SK-N-SH treated with all-trans-retinoic acid at 6 μM for 48 hours (cell line): ENCODE data around the gene RNF125.

Source experiments
- ATAC-seq: fragments of 200-7000 bp; cut with Tn5 transposase; 3 replicates; pipeline ENCODE4 v1.9.1; 2020; ENCODE audit warnings: mild to moderate bottlenecking, moderate library complexity
- ARNTL ChIP-seq: fragments of 450-650 bp; formaldehyde crosslinking; IDR thresholded peaks from 2 replicates; pipeline ENCODE4 v1.5.0; 2020; ENCODE audit warnings: low read depth, mild to moderate bottlenecking, moderate library complexity, borderline replicate concordance
- BACH2 ChIP-seq: fragments of 250-450 bp; sonication (Bioruptor Pico); IDR thresholded peaks from 2 replicates; pipeline ENCODE4 v1.9.0; 2021; ENCODE audit warnings: mild to moderate bottlenecking, borderline replicate concordance
- CSDC2 ChIP-seq: fragments of 250-450 bp; sonication (Bioruptor Pico); IDR thresholded peaks from 2 replicates; pipeline ENCODE4 v1.5.0; 2020; ENCODE audit warnings: mild to moderate bottlenecking, moderate library complexity
- ESRRG ChIP-seq: fragments of 250-450 bp; sonication (Bioruptor Pico); IDR thresholded peaks from 2 replicates; pipeline ENCODE4 v1.6.1; 2021; ENCODE audit warnings: mild to moderate bottlenecking
- GLIS3 ChIP-seq: fragments of 250-450 bp; sonication (Bioruptor Pico); IDR thresholded peaks from 2 replicates; pipeline ENCODE4 v1.5.0; 2020; ENCODE audit warnings: mild to moderate bottlenecking, moderate library complexity
- ISL1 ChIP-seq: fragments of 250-450 bp; sonication (Bioruptor Pico); IDR thresholded peaks from 2 replicates; pipeline ENCODE4 v2.1.2; 2022; ENCODE audit warnings: mild to moderate bottlenecking, moderate library complexity
- OSR1 ChIP-seq: fragments of 250-450 bp; sonication (Bioruptor Pico); IDR thresholded peaks from 2 replicates; pipeline ENCODE4 v1.8.0; 2022; ENCODE audit warnings: moderate library complexity, mild to moderate bottlenecking, inconsistent platforms
- PPARA ChIP-seq: fragments of 250-450 bp; sonication (Bioruptor Pico); IDR thresholded peaks from 2 replicates; pipeline ENCODE4 v1.5.0; 2020; ENCODE audit warnings: mild to moderate bottlenecking, borderline replicate concordance
- RARB ChIP-seq: fragments of 250-450 bp; sonication (Bioruptor Pico); IDR thresholded peaks from 2 replicates; pipeline ENCODE4 v1.8.0; 2021; ENCODE audit warnings: mild to moderate bottlenecking, moderate library complexity
- SNAI2 ChIP-seq: fragments of 250-450 bp; sonication (Bioruptor Pico); IDR thresholded peaks from 2 replicates; pipeline ENCODE4 v1.5.0; 2020; ENCODE audit warnings: mild to moderate bottlenecking, moderate library complexity
- TCF4 ChIP-seq: fragments of 250-450 bp; sonication (Bioruptor Pico); IDR thresholded peaks from 2 replicates; pipeline ENCODE4 v1.8.0; 2021; ENCODE audit warnings: mild to moderate bottlenecking, moderate library complexity, borderline replicate concordance
- TOX ChIP-seq: fragments of 250-450 bp; sonication (Bioruptor Pico); IDR thresholded peaks from 2 replicates; pipeline ENCODE4 v1.8.0; 2021; ENCODE audit warnings: mild to moderate bottlenecking, moderate library complexity, borderline replicate concordance
- ZFP3 ChIP-seq: fragments of 250-450 bp; sonication (Bioruptor Pico); IDR thresholded peaks from 2 replicates; pipeline ENCODE4 v1.5.0; 2020; ENCODE audit warnings: mild to moderate bottlenecking, moderate library complexity
- ZFP30 ChIP-seq: fragments of 450-650 bp; formaldehyde crosslinking; IDR thresholded peaks from 2 replicates; pipeline ENCODE4 v1.5.0; 2022; ENCODE audit warnings: mild to moderate bottlenecking, moderate library complexity
- ZNF565 ChIP-seq: fragments of 450-650 bp; formaldehyde crosslinking; conservative IDR thresholded peaks from 2 replicates; pipeline ENCODE4 v1.5.0; 2020; ENCODE audit warnings: low read depth, mild to moderate bottlenecking, moderate library complexity
- ZNF70 ChIP-seq: fragments of 450-650 bp; formaldehyde crosslinking; IDR thresholded peaks from 2 replicates; pipeline ENCODE4 v1.5.0; 2020; ENCODE audit warnings: mild to moderate bottlenecking, moderate library complexity
- ZNF8 ChIP-seq: fragments of 450-650 bp; formaldehyde crosslinking; IDR thresholded peaks from 2 replicates; pipeline ENCODE4 v1.5.0; 2020; ENCODE audit warnings: mild to moderate bottlenecking, moderate library complexity
- TF ChIP-seq, protein P1 (sequence below): fragments of 250-450 bp; sonication (Bioruptor Pico); IDR thresholded peaks from 2 replicates; pipeline ENCODE4 v1.5.1; 2021; ENCODE audit warnings: mild to moderate bottlenecking, moderate library complexity
- TF ChIP-seq, protein P2 (sequence below): fragments of 250-450 bp; sonication (Bioruptor Pico); IDR thresholded peaks from 2 replicates; pipeline ENCODE4 v1.5.1; 2020; ENCODE audit warnings: low read depth, mild to moderate bottlenecking, moderate library complexity
- TF ChIP-seq, protein P3 (sequence below): fragments of 250-450 bp; sonication (Bioruptor Pico); IDR thresholded peaks from 2 replicates; pipeline ENCODE4 v1.5.0; 2020; ENCODE audit warnings: mild to moderate bottlenecking, moderate library complexity
- TF ChIP-seq, protein P4 (sequence below): fragments of 250-450 bp; sonication (Bioruptor Pico); IDR thresholded peaks from 2 replicates; pipeline ENCODE4 v1.8.0; 2021; ENCODE audit warnings: low read depth, mild to moderate bottlenecking, moderate library complexity, borderline replicate concordance
- TF ChIP-seq, protein P5 (sequence below): fragments of 250-450 bp; sonication (Bioruptor Pico); IDR thresholded peaks from 2 replicates; pipeline ENCODE4 v1.8.0; 2020; ENCODE audit warnings: mild to moderate bottlenecking, moderate library complexity, borderline replicate concordance

The RNF125 gene

DNA sequence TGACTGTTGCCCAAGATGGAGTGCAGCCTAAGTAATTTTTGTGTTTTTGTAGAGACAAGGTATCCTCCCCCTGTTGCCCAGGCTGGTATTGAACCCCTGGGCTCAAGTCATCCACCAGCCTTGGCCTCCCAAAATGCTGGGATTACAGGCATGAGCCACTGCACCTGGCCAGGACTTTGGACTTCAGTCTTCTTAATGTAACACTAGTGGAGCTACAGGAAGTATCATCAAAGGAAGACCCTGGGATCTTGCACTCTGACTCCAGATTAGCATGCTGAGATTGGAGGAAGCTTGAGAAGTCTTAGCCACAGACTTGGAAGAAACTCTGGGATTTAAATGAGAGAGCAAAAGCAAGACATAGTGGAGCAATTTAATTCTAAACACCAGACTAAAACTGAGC is 37.8 kb upstream of the RNF125 start (continued):
- TF ChIP-seq, protein P1, sequence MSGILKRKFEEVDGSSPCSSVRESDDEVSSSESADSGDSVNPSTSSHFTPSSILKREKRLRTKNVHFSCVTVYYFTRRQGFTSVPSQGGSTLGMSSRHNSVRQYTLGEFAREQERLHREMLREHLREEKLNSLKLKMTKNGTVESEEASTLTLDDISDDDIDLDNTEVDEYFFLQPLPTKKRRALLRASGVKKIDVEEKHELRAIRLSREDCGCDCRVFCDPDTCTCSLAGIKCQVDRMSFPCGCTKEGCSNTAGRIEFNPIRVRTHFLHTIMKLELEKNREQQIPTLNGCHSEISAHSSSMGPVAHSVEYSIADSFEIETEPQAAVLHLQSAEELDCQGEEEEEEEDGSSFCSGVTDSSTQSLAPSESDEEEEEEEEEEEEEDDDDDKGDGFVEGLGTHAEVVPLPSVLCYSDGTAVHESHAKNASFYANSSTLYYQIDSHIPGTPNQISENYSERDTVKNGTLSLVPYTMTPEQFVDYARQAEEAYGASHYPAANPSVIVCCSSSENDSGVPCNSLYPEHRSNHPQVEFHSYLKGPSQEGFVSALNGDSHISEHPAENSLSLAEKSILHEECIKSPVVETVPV (CRISPR knock-in tag), result no peak
- TF ChIP-seq RARB (CRISPR knock-in tag), result no peak
- no peak for TF ChIP-seq ESRRG (CRISPR knock-in tag)
- TF ChIP-seq, protein P2, sequence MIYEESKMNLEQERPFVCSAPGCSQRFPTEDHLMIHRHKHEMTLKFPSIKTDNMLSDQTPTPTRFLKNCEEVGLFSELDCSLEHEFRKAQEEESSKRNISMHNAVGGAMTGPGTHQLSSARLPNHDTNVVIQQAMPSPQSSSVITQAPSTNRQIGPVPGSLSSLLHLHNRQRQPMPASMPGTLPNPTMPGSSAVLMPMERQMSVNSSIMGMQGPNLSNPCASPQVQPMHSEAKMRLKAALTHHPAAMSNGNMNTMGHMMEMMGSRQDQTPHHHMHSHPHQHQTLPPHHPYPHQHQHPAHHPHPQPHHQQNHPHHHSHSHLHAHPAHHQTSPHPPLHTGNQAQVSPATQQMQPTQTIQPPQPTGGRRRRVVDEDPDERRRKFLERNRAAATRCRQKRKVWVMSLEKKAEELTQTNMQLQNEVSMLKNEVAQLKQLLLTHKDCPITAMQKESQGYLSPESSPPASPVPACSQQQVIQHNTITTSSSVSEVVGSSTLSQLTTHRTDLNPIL (CRISPR knock-in tag), result no peak
- TF ChIP-seq SNAI2, result no peak
- no peak for TF ChIP-seq ARNTL

DNA sequence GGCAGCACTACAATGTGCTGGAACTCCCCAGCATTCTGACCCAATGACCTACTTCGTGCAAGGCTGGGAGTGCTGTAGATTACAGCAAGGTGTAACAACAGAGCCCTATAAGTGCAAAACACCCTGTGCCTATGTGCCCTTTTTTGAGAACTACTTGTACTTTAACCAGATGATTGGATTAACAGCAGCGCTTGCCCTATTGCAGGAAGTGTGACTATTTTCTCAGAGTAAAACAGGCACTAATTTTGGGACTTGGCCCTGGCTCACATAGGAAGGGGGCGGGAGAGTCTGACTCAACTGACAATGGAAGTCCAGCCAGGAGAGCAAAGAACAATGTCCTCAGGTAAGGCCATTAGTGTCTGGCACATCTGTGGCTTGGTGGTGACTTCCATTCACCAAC is 35.6 kb upstream of the RNF125 start:
- ATAC-seq, result no peak
- TF ChIP-seq OSR1 (CRISPR knock-in tag) (no peak), ESRRG (CRISPR knock-in tag) (no peak), ISL1 (CRISPR knock-in tag) (no peak), PPARA (no peak), ARNTL (no peak), ZFP30 (CRISPR knock-in tag) (no peak), GLIS3 (CRISPR knock-in tag) (no peak), ZNF70 (CRISPR knock-in tag) (no peak)
- TF ChIP-seq, protein P3, sequence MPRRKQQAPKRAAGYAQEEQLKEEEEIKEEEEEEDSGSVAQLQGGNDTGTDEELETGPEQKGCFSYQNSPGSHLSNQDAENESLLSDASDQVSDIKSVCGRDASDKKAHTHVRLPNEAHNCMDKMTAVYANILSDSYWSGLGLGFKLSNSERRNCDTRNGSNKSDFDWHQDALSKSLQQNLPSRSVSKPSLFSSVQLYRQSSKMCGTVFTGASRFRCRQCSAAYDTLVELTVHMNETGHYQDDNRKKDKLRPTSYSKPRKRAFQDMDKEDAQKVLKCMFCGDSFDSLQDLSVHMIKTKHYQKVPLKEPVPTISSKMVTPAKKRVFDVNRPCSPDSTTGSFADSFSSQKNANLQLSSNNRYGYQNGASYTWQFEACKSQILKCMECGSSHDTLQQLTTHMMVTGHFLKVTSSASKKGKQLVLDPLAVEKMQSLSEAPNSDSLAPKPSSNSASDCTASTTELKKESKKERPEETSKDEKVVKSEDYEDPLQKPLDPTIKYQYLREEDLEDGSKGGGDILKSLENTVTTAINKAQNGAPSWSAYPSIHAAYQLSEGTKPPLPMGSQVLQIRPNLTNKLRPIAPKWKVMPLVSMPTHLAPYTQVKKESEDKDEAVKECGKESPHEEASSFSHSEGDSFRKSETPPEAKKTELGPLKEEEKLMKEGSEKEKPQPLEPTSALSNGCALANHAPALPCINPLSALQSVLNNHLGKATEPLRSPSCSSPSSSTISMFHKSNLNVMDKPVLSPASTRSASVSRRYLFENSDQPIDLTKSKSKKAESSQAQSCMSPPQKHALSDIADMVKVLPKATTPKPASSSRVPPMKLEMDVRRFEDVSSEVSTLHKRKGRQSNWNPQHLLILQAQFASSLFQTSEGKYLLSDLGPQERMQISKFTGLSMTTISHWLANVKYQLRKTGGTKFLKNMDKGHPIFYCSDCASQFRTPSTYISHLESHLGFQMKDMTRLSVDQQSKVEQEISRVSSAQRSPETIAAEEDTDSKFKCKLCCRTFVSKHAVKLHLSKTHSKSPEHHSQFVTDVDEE, result no peak

DNA sequence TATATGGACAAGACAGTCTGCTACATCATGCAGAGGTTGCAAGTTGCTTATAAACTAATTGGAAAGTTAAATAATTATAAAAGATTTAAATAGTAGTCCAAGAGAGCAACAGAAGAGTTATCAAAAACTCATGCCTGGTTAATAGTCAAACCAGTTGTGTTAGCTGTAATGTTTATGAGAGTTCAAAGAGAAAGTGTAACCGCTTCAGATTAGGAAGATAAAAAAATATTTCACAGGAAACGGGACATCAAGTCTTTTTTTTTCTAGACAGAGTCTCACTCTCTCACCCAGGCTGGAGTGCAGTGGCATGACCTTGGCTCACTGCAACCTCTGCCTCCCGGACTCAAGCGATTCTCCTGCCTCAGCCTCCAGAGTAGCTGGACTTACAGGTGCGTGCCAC is 34.6 kb upstream of the RNF125 start:
- no peak for ATAC-seq
- TF ChIP-seq ISL1 (CRISPR knock-in tag), result no peak
- no peak for TF ChIP-seq RARB (CRISPR knock-in tag)
- no peak for TF ChIP-seq ZNF70 (CRISPR knock-in tag)
- TF ChIP-seq GLIS3 (CRISPR knock-in tag), result no peak
- no peak for TF ChIP-seq TOX (CRISPR knock-in tag)
- no peak for TF ChIP-seq OSR1 (CRISPR knock-in tag)
- TF ChIP-seq, protein P1 (CRISPR knock-in tag), result no peak
- no peak for TF ChIP-seq BACH2 (CRISPR knock-in tag)
- no peak for TF ChIP-seq ARNTL
- TF ChIP-seq ZFP3 (CRISPR knock-in tag), result no peak
- TF ChIP-seq, protein P2 (CRISPR knock-in tag), result no peak
- TF ChIP-seq ZNF565 (CRISPR knock-in tag), result no peak
- no peak for TF ChIP-seq CSDC2 (CRISPR knock-in tag)
- TF ChIP-seq ZNF8, result no peak
- TF ChIP-seq, protein P4, sequence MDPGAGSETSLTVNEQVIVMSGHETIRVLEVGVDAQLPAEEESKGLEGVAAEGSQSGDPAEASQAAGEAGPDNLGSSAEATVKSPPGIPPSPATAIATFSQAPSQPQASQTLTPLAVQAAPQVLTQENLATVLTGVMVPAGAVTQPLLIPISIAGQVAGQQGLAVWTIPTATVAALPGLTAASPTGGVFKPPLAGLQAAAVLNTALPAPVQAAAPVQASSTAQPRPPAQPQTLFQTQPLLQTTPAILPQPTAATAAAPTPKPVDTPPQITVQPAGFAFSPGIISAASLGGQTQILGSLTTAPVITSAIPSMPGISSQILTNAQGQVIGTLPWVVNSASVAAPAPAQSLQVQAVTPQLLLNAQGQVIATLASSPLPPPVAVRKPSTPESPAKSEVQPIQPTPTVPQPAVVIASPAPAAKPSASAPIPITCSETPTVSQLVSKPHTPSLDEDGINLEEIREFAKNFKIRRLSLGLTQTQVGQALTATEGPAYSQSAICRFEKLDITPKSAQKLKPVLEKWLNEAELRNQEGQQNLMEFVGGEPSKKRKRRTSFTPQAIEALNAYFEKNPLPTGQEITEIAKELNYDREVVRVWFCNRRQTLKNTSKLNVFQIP (CRISPR knock-in tag), result no peak
- no peak for TF ChIP-seq ESRRG (CRISPR knock-in tag)
- TF ChIP-seq, protein P5, sequence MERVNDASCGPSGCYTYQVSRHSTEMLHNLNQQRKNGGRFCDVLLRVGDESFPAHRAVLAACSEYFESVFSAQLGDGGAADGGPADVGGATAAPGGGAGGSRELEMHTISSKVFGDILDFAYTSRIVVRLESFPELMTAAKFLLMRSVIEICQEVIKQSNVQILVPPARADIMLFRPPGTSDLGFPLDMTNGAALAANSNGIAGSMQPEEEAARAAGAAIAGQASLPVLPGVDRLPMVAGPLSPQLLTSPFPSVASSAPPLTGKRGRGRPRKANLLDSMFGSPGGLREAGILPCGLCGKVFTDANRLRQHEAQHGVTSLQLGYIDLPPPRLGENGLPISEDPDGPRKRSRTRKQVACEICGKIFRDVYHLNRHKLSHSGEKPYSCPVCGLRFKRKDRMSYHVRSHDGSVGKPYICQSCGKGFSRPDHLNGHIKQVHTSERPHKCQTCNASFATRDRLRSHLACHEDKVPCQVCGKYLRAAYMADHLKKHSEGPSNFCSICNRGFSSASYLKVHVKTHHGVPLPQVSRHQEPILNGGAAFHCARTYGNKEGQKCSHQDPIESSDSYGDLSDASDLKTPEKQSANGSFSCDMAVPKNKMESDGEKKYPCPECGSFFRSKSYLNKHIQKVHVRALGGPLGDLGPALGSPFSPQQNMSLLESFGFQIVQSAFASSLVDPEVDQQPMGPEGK (CRISPR knock-in tag), result no peak
- TF ChIP-seq TCF4 (CRISPR knock-in tag), result no peak
- no peak for TF ChIP-seq SNAI2
